ENCODE measurements around the gene RORB.

Gene RORB

GRCh38 chr9:74598874-74599273, 101.7 kb downstream of the RORB start:
- Histone ChIP-seq H3K27me3 (ENCODE audit: insufficient read depth, low read length) (no peaks in the 10 kb centered on the region), H3K9me3 (ENCODE audit: insufficient read depth, low read depth, low read length) (no peaks in the 10 kb centered on the region), H3K4me3 (ENCODE audit: low read length) (no peak overlapping the region), H3K9ac (ENCODE audit: low read depth, low read length) (no peak overlapping the region), H3K27ac (ENCODE audit: low read depth, low read length) (no peak overlapping the region), H3K36me3 (ENCODE audit: insufficient read depth, low read length) (no peaks in the 10 kb centered on the region), H3K4me1 (ENCODE audit: insufficient read depth, low read length) (no peaks in the 10 kb centered on the region)
- WGBS = 95% methylated on average over 3 of the region's 3 CpGs

DNA sequence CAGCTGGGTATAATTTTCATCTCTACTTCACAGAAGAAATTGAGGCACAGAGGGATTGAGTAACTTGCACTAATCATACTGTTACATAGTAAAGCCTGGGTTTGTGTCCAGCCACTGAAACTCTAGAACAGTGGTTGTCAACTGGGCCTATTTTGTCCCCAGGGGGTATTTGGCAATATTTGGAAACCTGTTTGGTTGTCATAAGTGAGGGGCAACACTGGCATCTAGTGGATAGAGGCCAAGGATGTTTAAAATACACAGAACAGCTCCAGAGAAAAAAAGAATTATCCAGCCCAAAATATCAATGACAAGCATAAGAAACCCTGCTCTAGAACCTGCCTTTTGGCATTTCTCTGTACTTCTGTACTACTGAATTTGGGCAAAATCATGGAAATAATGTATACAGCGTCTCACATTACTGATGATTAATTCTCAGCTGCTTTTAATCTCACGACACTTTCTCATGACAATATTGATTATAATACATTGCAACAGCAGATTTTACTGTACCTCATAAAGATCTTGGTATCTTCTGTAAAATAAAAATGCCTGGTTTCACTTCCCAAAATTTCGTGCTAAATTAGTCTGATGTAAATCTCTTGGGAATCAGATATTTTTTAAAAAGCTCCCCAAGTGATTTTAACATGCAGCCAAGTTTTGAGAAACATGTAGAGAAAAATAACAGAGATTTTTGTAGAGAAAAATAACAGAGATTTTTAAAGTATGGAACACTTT, 112.7 kb downstream of the RORB start:
- Histone ChIP-seq H3K4me1 (ENCODE audit: insufficient read depth, low read length) (no peaks in the 10 kb centered on the region), H3K36me3 (ENCODE audit: insufficient read depth, low read length) (no peaks in the 10 kb centered on the region), H3K27me3 (ENCODE audit: insufficient read depth, low read length) (no peaks in the 10 kb centered on the region), H3K4me3 (ENCODE audit: low read length) (no peak overlapping the region), H3K9me3 (ENCODE audit: insufficient read depth, low read depth, low read length) (no peaks in the 10 kb centered on the region), H3K27ac (ENCODE audit: low read depth, low read length) (no peak overlapping the region), H3K9ac (ENCODE audit: low read depth, low read length) (no peak overlapping the region)
- WGBS = 92% methylated on average over 3 of the region's 3 CpGs

- no peak overlapping the region for H3K4me3 ChIP-seq (ENCODE audit: low read length)
- H3K27ac ChIP-seq (ENCODE audit: low read depth, low read length) = no peak overlapping the region
- H3K4me1 ChIP-seq (ENCODE audit: insufficient read depth, low read length) = no peaks in the 10 kb centered on the region
- no peaks in the 10 kb centered on the region for H3K9me3 ChIP-seq (ENCODE audit: insufficient read depth, low read depth, low read length)
- H3K27me3 ChIP-seq (ENCODE audit: insufficient read depth, low read length) = no peaks in the 10 kb centered on the region
- WGBS = 83% methylated on average over 2 of the region's 2 CpGs
- H3K9ac ChIP-seq (ENCODE audit: low read depth, low read length) = no peak overlapping the region
- H3K36me3 ChIP-seq (ENCODE audit: insufficient read depth, low read length) = no peaks in the 10 kb centered on the region
These were observed 113.5 kb downstream of the RORB start for GRCh38 chr9:74610523-74611061.

DNA sequence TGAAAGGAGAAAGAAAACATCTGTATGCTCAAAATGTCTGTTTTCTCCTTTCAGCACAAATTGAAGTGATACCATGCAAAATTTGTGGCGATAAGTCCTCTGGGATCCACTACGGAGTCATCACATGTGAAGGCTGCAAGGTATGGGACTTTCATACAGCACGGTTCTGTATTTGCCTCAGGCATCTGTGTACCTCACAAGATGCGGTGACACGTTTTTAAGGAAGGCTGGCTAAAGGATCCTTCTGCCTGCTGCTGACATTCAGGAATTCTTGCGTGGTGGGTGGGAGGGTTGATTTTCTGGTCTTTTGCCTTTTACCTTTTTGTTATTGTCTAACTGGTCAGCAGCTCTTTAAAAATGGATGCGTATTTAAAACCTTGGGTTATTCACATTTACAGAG, 133.1 kb downstream of the RORB start:
- no peak overlapping the region for H3K4me3 ChIP-seq (ENCODE audit: low read length)
- no peak overlapping the region for H3K27ac ChIP-seq (ENCODE audit: low read depth, low read length)
- no peaks in the 10 kb centered on the region for H3K27me3 ChIP-seq (ENCODE audit: insufficient read depth, low read length)
- H3K4me1 ChIP-seq (ENCODE audit: insufficient read depth, low read length) = peaks cover 9% of the 10 kb centered on the region; the same call in 1 of the 2 replicates
- H3K9ac ChIP-seq (ENCODE audit: low read depth, low read length) = no peak overlapping the region
- 71% methylated on average over 7 of the region's 7 CpGs for WGBS
- H3K36me3 ChIP-seq (ENCODE audit: insufficient read depth, low read length) = no peaks in the 10 kb centered on the region
- H3K9me3 ChIP-seq (ENCODE audit: insufficient read depth, low read depth, low read length) = no peaks in the 10 kb centered on the region

- H3K27ac ChIP-seq (ENCODE audit: low read depth, low read length) = no peak overlapping the region
- 87% methylated on average over 1 of the region's 1 CpG for WGBS
- H3K27me3 ChIP-seq (ENCODE audit: insufficient read depth, low read length) = no peaks in the 10 kb centered on the region
- H3K9ac ChIP-seq (ENCODE audit: low read depth, low read length) = no peak overlapping the region
- H3K36me3 ChIP-seq (ENCODE audit: insufficient read depth, low read length) = no peaks in the 10 kb centered on the region
- no peaks in the 10 kb centered on the region for H3K4me1 ChIP-seq (ENCODE audit: insufficient read depth, low read length)
- no peak overlapping the region for H3K4me3 ChIP-seq (ENCODE audit: low read length)
- H3K9me3 ChIP-seq (ENCODE audit: insufficient read depth, low read depth, low read length) = no peaks in the 10 kb centered on the region
These were observed 142.0 kb downstream of the RORB start for GRCh38 chr9:74639112-74639511.

- Histone ChIP-seq H3K27me3 (ENCODE audit: insufficient read depth, low read length) (no peaks in the 10 kb centered on the region), H3K4me3 (ENCODE audit: low read length) (no peak overlapping the region), H3K9me3 (ENCODE audit: insufficient read depth, low read depth, low read length) (no peaks in the 10 kb centered on the region), H3K4me1 (ENCODE audit: insufficient read depth, low read length) (no peaks in the 10 kb centered on the region), H3K36me3 (ENCODE audit: insufficient read depth, low read length) (no peaks in the 10 kb centered on the region), H3K9ac (ENCODE audit: low read depth, low read length) (no peak overlapping the region), H3K27ac (ENCODE audit: low read depth, low read length) (no peak overlapping the region)
- 95% methylated on average over 12 of the region's 12 CpGs for WGBS
These were observed 145.2 kb downstream of the RORB start for GRCh38 chr9:74642376-74642775.

DNA sequence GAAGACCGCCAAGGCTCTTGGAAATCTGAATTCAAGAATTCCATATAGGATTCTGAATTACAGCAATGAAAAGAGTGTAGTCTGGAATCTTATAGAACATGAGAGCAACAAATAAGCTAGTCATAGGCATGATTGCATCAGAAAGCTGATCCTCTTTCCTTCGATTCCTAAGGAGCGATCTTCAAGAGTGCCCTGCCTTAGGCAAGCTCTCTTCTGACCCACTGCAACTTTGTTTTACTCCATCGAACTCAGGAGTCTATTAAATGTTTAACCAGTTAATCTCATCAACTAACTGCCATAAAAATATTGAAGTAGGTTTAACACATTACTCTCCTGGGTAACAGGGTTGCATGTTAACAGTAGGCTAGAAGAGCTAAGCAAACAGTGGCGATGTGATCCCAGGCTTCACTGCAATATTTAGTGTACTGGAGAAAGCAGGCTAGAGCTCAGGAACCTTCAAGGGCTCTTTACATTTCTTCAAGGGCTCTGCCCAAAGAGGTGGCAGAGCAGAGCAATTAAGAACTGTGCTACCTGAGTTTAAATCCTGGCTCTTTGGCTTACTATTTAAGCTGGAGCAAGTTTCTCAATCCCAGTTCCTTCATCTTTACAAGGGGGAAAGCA, 146.3 kb downstream of the RORB start:
- Histone ChIP-seq H3K27me3 (ENCODE audit: insufficient read depth, low read length) (no peaks in the 10 kb centered on the region), H3K4me1 (ENCODE audit: insufficient read depth, low read length) (no peaks in the 10 kb centered on the region), H3K9me3 (ENCODE audit: insufficient read depth, low read depth, low read length) (no peaks in the 10 kb centered on the region), H3K27ac (ENCODE audit: low read depth, low read length) (no peak overlapping the region), H3K9ac (ENCODE audit: low read depth, low read length) (no peak overlapping the region), H3K4me3 (ENCODE audit: low read length) (no peak overlapping the region), H3K36me3 (ENCODE audit: insufficient read depth, low read length) (no peaks in the 10 kb centered on the region)
- WGBS = 93% methylated on average over 5 of the region's 5 CpGs

- 97% methylated on average over 2 of the region's 4 CpGs for WGBS
- no peaks in the 10 kb centered on the region for H3K27me3 ChIP-seq (ENCODE audit: insufficient read depth, low read length)
- no peaks in the 10 kb centered on the region for H3K4me1 ChIP-seq (ENCODE audit: insufficient read depth, low read length)
- no peaks in the 10 kb centered on the region for H3K9me3 ChIP-seq (ENCODE audit: insufficient read depth, low read depth, low read length)
- no peak overlapping the region for H3K4me3 ChIP-seq (ENCODE audit: low read length)
- no peak overlapping the region for H3K9ac ChIP-seq (ENCODE audit: low read depth, low read length)
- no peaks in the 10 kb centered on the region for H3K36me3 ChIP-seq (ENCODE audit: insufficient read depth, low read length)
- H3K27ac ChIP-seq (ENCODE audit: low read depth, low read length) = no peak overlapping the region
These were observed 146.9 kb downstream of the RORB start for GRCh38 chr9:74644023-74644422.

GRCh38 chr9:74645007-74645639, 148.0 kb downstream of the RORB start:
- Histone ChIP-seq H3K4me1 (ENCODE audit: insufficient read depth, low read length) (no peaks in the 10 kb centered on the region), H3K27me3 (ENCODE audit: insufficient read depth, low read length) (no peaks in the 10 kb centered on the region), H3K4me3 (ENCODE audit: low read length) (no peak overlapping the region), H3K36me3 (ENCODE audit: insufficient read depth, low read length) (no peaks in the 10 kb centered on the region), H3K9ac (ENCODE audit: low read depth, low read length) (no peak overlapping the region), H3K9me3 (ENCODE audit: insufficient read depth, low read depth, low read length) (no peaks in the 10 kb centered on the region), H3K27ac (ENCODE audit: low read depth, low read length) (no peak overlapping the region)
- WGBS = 87% methylated on average over 3 of the region's 3 CpGs

GRCh38 chr9:74653410-74654080, 156.4 kb downstream of the RORB start:
- H3K4me1 ChIP-seq (ENCODE audit: insufficient read depth, low read length) = peaks cover 8% of the 10 kb centered on the region; the same call in 1 of the 2 replicates
- no peak overlapping the region for H3K4me3 ChIP-seq (ENCODE audit: low read length)
- H3K9me3 ChIP-seq (ENCODE audit: insufficient read depth, low read depth, low read length) = no peaks in the 10 kb centered on the region
- no peaks in the 10 kb centered on the region for H3K27me3 ChIP-seq (ENCODE audit: insufficient read depth, low read length)
- no peak overlapping the region for H3K9ac ChIP-seq (ENCODE audit: low read depth, low read length)
- 81% methylated on average over 10 of the region's 11 CpGs for WGBS
- H3K36me3 ChIP-seq (ENCODE audit: insufficient read depth, low read length) = no peaks in the 10 kb centered on the region
- no peak overlapping the region for H3K27ac ChIP-seq (ENCODE audit: low read depth, low read length)

- Histone ChIP-seq H3K4me3 (ENCODE audit: low read length) (no peak overlapping the region), H3K9ac (ENCODE audit: low read depth, low read length) (no peak overlapping the region), H3K4me1 (ENCODE audit: insufficient read depth, low read length) (no peaks in the 10 kb centered on the region), H3K36me3 (ENCODE audit: insufficient read depth, low read length) (no peaks in the 10 kb centered on the region), H3K9me3 (ENCODE audit: insufficient read depth, low read depth, low read length) (no peaks in the 10 kb centered on the region), H3K27ac (ENCODE audit: low read depth, low read length) (no peak overlapping the region), H3K27me3 (ENCODE audit: insufficient read depth, low read length) (no peaks in the 10 kb centered on the region)
- WGBS = 88% methylated on average over 8 of the region's 8 CpGs
These were observed 165.5 kb downstream of the RORB start for GRCh38 chr9:74662674-74663073.

Data from HUES64 (cell line).